Kidney glomerular epithelial cell (primary cell): Measurements from ENCODE around the gene CXorf49B.
"Not testable (repeated sequence)": the region's sequence is repeated elsewhere in the genome, so short reads cannot be mapped to it uniquely, and the experiment has no call there.

Experiments used
- DNase-seq: peaks from one replicate; lab custom pipeline; 2025; lab: John Stamatoyannopoulos, UW

CXorf49B gene

GRCh38 chrX:71763049-71763448, at the start of gene CXorf49B:
TSS of gene CXorf49B (plus strand) at chrX:71763349. CDS start at chrX:71763424, 75 bp downstream.
- not testable (repeated sequence) for DNase-seq

GRCh38 chrX:71714064-71714463, 49.1 kb upstream of the CXorf49B start:
- DNase-seq = not testable (repeated sequence)

- DNase-seq = not testable (repeated sequence)
Measured at GRCh38 chrX:71715551-71715950, 47.6 kb upstream of the CXorf49B start.

GRCh38 chrX:71716323-71716722, 46.8 kb upstream of the CXorf49B start:
- DNase-seq = not testable (repeated sequence)

- not testable (repeated sequence) for DNase-seq
Measured at GRCh38 chrX:71718185-71718584, 45.0 kb upstream of the CXorf49B start, which contains the start of gene CXorf49. TSS of gene CXorf49 (minus strand) at chrX:71718285. CDS start at chrX:71718151, 134 bp downstream.

- not testable (repeated sequence) for DNase-seq
Measured at GRCh38 chrX:71719195-71719594, 44.0 kb upstream of the CXorf49B start.

GRCh38 chrX:71720289-71720886, 42.8 kb upstream of the CXorf49B start:
- DNase-seq = not testable (repeated sequence)

GRCh38 chrX:71760688-71761281, 2.4 kb upstream of the CXorf49B start:
- DNase-seq = not testable (repeated sequence)

- not testable (repeated sequence) for DNase-seq
Measured at GRCh38 chrX:71764832-71765231, 1.7 kb downstream of the CXorf49B start.

- DNase-seq = not testable (repeated sequence)
Measured at GRCh38 chrX:71765613-71766012, 2.5 kb downstream of the CXorf49B start.

- DNase-seq = not testable (repeated sequence)
Measured at GRCh38 chrX:71767134-71767533, 4.0 kb downstream of the CXorf49B start.

GRCh38 chrX:71778322-71778721, 15.2 kb downstream of the CXorf49B start:
- DNase-seq = not testable (repeated sequence)

GRCh38 chrX:71782225-71782949, 19.2 kb downstream of the CXorf49B start:
- not testable (repeated sequence) for DNase-seq

GRCh38 chrX:71782950-71783299, 19.8 kb downstream of the CXorf49B start:
- DNase-seq = not testable (repeated sequence)

- not testable (repeated sequence) for DNase-seq
Measured at GRCh38 chrX:71783569-71784347, 20.6 kb downstream of the CXorf49B start.

- not testable (repeated sequence) for DNase-seq
Measured at GRCh38 chrX:71784348-71784983, 21.3 kb downstream of the CXorf49B start.

- DNase-seq = not testable (repeated sequence)
Measured at GRCh38 chrX:71806450-71806849, 43.3 kb downstream of the CXorf49B start.

GRCh38 chrX:71809886-71810285, 46.7 kb downstream of the CXorf49B start:
- no peak for DNase-seq

GRCh38 chrX:71814123-71814912, 51.2 kb downstream of the CXorf49B start:
- no peak for DNase-seq

- no peak for DNase-seq
Measured at GRCh38 chrX:71815121-71815905, 52.2 kb downstream of the CXorf49B start.
